ENCODE results near the gene NSFL1C.

NSFL1C gene

DNA sequence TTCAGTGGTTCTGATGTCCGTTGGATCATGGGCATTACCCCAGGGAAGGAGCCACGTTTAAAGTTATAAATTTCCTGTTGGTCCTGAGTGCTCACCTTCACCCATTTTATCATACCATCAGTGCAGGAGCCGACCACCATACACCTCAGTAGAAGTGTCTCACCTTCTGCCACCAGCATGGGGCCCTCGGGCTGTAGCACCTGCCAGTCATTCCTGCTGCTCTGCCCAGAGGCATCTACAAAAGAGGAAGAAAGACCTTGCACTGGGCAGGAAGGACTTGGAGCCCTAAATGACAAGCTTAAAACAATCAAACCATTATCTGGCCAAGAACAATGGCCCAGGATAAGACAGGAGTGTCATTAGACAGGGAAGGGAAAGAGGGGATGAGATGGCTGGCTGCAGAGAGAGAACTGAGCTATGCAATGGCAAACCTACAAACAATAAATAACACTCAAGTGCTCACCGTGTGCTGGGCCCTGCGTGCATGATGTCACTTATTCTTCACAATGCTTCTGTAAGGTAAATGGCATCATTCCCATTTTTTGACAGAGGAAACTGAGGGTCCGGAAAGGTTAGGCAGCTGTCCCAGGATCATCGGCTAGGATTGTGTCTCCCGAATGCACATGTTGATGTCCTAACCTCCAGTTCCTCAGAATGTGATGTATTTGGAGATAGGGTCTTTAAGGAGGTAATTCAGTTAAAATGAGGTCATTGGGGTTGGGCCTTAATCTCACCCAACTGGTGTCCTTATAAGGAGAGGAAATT, 13.4 kb upstream of the NSFL1C start:
- Histone ChIP-seq H3K4me1 (no peaks in the 10 kb centered on the region), H3K27ac (no peak overlapping the region), H3K36me3 (no peaks in the 10 kb centered on the region), H3K4me3 (no peak overlapping the region), H3K9me3 (no peaks in the 10 kb centered on the region), H3K27me3 (no peaks in the 10 kb centered on the region)
- intact Hi-C loops (cut with DNase I; ENCODE audit: low total_unique reads) = no loop called here
- TF ChIP-seq, protein P1, sequence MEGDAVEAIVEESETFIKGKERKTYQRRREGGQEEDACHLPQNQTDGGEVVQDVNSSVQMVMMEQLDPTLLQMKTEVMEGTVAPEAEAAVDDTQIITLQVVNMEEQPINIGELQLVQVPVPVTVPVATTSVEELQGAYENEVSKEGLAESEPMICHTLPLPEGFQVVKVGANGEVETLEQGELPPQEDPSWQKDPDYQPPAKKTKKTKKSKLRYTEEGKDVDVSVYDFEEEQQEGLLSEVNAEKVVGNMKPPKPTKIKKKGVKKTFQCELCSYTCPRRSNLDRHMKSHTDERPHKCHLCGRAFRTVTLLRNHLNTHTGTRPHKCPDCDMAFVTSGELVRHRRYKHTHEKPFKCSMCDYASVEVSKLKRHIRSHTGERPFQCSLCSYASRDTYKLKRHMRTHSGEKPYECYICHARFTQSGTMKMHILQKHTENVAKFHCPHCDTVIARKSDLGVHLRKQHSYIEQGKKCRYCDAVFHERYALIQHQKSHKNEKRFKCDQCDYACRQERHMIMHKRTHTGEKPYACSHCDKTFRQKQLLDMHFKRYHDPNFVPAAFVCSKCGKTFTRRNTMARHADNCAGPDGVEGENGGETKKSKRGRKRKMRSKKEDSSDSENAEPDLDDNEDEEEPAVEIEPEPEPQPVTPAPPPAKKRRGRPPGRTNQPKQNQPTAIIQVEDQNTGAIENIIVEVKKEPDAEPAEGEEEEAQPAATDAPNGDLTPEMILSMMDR (IDR thresholded peaks at IDR 0.05) = no peak
- DNase-seq = no peak

DNA sequence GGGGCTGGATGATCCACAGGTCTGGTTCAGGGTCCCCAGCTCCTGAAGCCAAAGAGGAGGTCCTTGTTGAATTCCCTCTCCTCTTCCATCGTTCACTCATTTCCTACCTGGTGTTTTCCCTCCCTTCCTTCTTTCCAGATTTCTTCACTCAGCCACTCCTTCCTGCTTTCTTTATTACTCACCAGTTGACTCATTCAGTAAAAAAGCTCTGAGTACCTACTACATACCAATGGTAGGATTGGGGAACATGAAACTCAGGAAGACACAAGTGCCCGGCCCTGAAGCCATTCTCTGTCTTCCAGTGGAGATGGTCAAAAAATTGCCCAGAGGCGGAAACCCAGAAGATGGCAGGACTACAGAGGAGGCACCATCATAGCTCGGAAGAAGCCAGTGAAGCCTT, 11.9 kb upstream of the NSFL1C start:
- no peaks in the 10 kb centered on the region for H3K27me3 ChIP-seq
- intact Hi-C loops (cut with DNase I; ENCODE audit: low total_unique reads) = no loop called here
- TF ChIP-seq, protein P1 (IDR thresholded peaks at IDR 0.05) = no peak

DNA sequence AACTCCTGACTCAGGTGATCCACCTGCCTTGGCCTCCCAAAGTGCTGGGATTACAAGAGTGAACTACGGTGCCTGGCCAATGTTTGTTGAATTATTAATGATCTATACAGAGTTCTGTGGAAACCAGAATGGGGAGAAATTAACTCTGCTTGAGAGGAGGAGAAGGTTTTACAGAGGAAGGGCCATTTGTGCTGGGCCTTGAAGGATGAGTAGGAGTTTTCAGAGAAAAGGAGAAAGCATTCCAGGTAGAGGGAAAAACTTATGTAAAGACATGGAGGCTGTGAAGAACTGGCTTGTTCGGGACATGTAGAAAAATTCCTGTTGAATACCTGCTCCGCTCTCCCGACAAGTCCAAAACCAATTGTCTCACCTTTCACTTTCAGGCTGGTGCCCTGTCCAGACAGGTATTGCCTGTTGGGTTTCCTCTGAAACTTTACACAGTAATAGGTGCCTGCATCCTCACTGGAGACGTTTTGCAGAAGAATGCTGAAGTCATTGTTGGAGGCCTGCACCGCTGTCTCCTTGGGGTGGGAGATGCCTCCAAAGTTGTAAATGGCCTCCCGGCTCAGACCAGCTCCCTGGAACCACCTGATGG, 11.3 kb upstream of the NSFL1C start:
- Histone ChIP-seq H3K36me3 (no peaks in the 10 kb centered on the region), H3K27me3 (no peaks in the 10 kb centered on the region), H3K4me1 (no peaks in the 10 kb centered on the region), H3K4me3 (no peak overlapping the region), H3K27ac (no peak overlapping the region), H3K9me3 (no peaks in the 10 kb centered on the region)
- intact Hi-C loops (cut with DNase I; ENCODE audit: low total_unique reads) = no loop called here
- TF ChIP-seq, protein P1 (IDR thresholded peaks at IDR 0.05) = no peak
- DNase-seq = no peak

More for the DNA sequence above, 11.9 kb upstream of the NSFL1C start:
- H3K27ac ChIP-seq = no peak overlapping the region
- H3K36me3 ChIP-seq = no peaks in the 10 kb centered on the region
- no peak overlapping the region for H3K4me3 ChIP-seq
- no peak for DNase-seq
- no peaks in the 10 kb centered on the region for H3K4me1 ChIP-seq
- no peaks in the 10 kb centered on the region for H3K9me3 ChIP-seq

DNA sequence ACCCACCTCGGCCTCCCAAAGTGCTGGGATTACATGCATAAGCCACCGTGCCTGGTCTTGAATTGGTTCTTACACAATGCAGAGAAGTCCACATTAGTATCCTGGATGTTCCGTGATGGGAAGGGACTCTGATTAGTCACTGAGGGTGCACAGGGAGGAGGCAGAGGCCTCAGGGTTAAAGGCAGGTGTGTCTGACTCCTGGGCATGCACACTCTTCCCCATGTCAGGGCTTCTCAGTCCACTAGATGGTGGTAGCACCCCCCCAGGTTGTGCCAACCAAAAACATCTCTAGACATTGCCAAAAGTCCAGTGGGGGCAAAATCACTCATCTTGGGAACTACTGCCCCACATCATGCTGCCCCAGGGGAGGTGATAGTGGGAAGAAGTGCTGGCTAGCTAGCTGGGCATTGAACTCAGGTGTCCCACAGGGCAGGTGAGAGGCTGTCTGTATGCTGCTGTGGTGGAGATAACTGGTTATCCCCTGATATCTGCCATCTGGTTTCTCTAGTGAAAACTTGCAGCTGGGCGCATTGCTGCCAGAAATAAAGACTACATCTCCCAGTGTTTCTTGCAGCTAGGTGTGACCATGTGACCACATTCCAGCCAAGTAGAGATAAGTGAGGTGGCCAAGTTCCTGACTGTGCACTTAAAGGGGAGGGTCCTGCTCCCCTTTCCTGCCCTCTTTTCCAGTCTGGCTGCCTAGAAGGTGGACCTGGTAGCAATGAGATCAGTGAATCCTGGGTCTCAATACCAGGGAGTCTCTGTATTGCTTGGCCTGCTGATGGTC, 8.4 kb upstream of the NSFL1C start:
- no peaks in the 10 kb centered on the region for H3K36me3 ChIP-seq
- no peak overlapping the region for H3K4me3 ChIP-seq
- peaks cover 0 to 8% (median 3%) of the 10 kb centered on the region in 4 donors for H3K4me1 ChIP-seq
- no peaks in the 10 kb centered on the region for H3K9me3 ChIP-seq
- intact Hi-C loops (cut with DNase I; ENCODE audit: low total_unique reads) = no loop called here
- no peak overlapping the region for H3K27ac ChIP-seq
- TF ChIP-seq, protein P1 (IDR thresholded peaks at IDR 0.05) = no peak
- no peaks in the 10 kb centered on the region for H3K27me3 ChIP-seq
- DNase-seq = no peak

DNA sequence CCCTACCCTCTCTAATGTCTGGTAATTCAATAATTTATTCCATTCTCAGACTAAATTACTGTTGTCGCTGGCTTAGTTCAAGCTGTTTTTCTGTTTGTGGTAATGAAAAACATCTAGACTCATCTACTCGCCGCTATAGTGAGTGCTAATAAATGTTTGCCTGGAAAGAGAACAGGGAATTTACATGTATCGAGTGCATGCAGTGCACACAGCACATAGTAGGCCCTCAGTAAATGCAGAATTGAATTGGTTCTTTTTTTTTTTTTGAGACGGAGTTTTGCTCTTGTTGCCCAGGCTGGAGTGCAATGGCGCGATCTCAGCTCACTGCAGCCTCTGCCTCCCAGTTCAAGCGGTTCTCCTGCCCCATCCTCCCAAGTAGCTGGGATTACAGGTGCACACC, 7.7 kb upstream of the NSFL1C start:
- Histone ChIP-seq H3K9me3 (no peaks in the 10 kb centered on the region), H3K27ac (no peak overlapping the region), H3K4me3 (no peak overlapping the region), H3K36me3 (no peaks in the 10 kb centered on the region), H3K4me1 (peaks cover 0 to 15% (median 9%) of the 10 kb centered on the region in 4 donors), H3K27me3 (no peaks in the 10 kb centered on the region)
- intact Hi-C loops (cut with DNase I; ENCODE audit: low total_unique reads) = no loop called here
- TF ChIP-seq, protein P1 (IDR thresholded peaks at IDR 0.05) = no peak
- DNase-seq = no peak
